GM18499 (cell line): ENCODE data around the gene ANKRD24.
"Not testable (repeated sequence)": the region's sequence is repeated elsewhere in the genome, so short reads cannot be mapped to it uniquely, and the experiment has no call there.

Source experiments
- ATAC-seq: cut with Tn5 transposase; IDR thresholded peaks from one replicate; pipeline ENCODE4 v1.9.1; 2021; ENCODE audit warnings: moderate number of reproducible peaks; ENCODE audit not compliant: insufficient read depth, unreplicated experiment

The ANKRD24 gene

GRCh38 chr19:4182084-4182810 is at the start of gene ANKRD24, which contains the start of gene SIRT6:
Gene ANKRD24, plus strand, starts transcription at chr19:4182689. Its CDS starts 3,737 bp downstream, at chr19:4186426.
Gene SIRT6, minus strand, starts transcription at chr19:4182563. Its CDS starts 24 bp downstream, at chr19:4182539.
- no peak for ATAC-seq

GRCh38 chr19:4134351-4134750 is 48.1 kb upstream of the ANKRD24 start:
- no peak for ATAC-seq

GRCh38 chr19:4135386-4135785 is 47.1 kb upstream of the ANKRD24 start:
- ATAC-seq = not testable (repeated sequence)

- no peak for ATAC-seq
Measured at GRCh38 chr19:4136680-4137088, 45.8 kb upstream of the ANKRD24 start.

GRCh38 chr19:4138445-4138844 is 44.0 kb upstream of the ANKRD24 start:
- no peak for ATAC-seq

GRCh38 chr19:4139614-4140236 is 42.8 kb upstream of the ANKRD24 start:
- ATAC-seq = no peak

- ATAC-seq = no peak
Measured at GRCh38 chr19:4140237-4140711, 42.2 kb upstream of the ANKRD24 start.

GRCh38 chr19:4142916-4143315 is 39.6 kb upstream of the ANKRD24 start:
- ATAC-seq = not testable (repeated sequence)

GRCh38 chr19:4144666-4145249 is 37.7 kb upstream of the ANKRD24 start:
- no peak for ATAC-seq

- ATAC-seq = no peak
Measured at GRCh38 chr19:4149518-4150288, 32.8 kb upstream of the ANKRD24 start.

GRCh38 chr19:4151623-4152022 is 30.9 kb upstream of the ANKRD24 start:
- ATAC-seq = no peak

- ATAC-seq = no peak
Measured at GRCh38 chr19:4152241-4152998, 30.1 kb upstream of the ANKRD24 start.

GRCh38 chr19:4154571-4155312 is 27.7 kb upstream of the ANKRD24 start:
- ATAC-seq = no peak

GRCh38 chr19:4157164-4157563 is 25.3 kb upstream of the ANKRD24 start:
- ATAC-seq = no peak

- ATAC-seq = not testable (repeated sequence)
Measured at GRCh38 chr19:4157971-4158370, 24.5 kb upstream of the ANKRD24 start.

GRCh38 chr19:4161415-4162077 is 20.9 kb upstream of the ANKRD24 start:
- ATAC-seq = no peak

GRCh38 chr19:4164262-4164661 is 18.2 kb upstream of the ANKRD24 start:
- ATAC-seq = no peak

GRCh38 chr19:4171676-4172075 is 10.8 kb upstream of the ANKRD24 start:
- no peak for ATAC-seq
